ENCODE results near the gene DAO.
A peak's percentile ranks its signal among the peaks of the same experiment; 100 is the strongest.

GRCh38 chr12:108832730-108833354 is 47.0 kb upstream of the DAO start:
- no peak for TF ChIP-seq CTCF (conservative IDR thresholded peaks at IDR 0.05; ENCODE audit: low read depth, low read length)
- TF ChIP-seq POLR2A (IDR thresholded peaks at IDR 0.05; ENCODE audit: low read depth, low read length), result peak; percentile 60; the same call in 1 of the 2 replicates
- TF ChIP-seq MAZ (IDR thresholded peaks at IDR 0.05; ENCODE audit: borderline replicate concordance, low read depth, low read length), result no peak
- TF ChIP-seq RFX5 (IDR thresholded peaks at IDR 0.05; ENCODE audit: low read depth, low read length), result no peak
- no peak for TF ChIP-seq CEBPB (IDR thresholded peaks at IDR 0.05; ENCODE audit: low read depth, low read length)
- no peak for TF ChIP-seq NFE2L2 (IDR thresholded peaks at IDR 0.05; ENCODE audit: low read depth, low read length)
- no peak for TF ChIP-seq RCOR1 (IDR thresholded peaks at IDR 0.05; ENCODE audit: insufficient replicate concordance, low read length)
- peak; percentile 18; the same call in 1 of the 2 replicates for TF ChIP-seq RAD21 (IDR thresholded peaks at IDR 0.05; ENCODE audit: low read length)
- no peak for TF ChIP-seq MXI1 (IDR thresholded peaks at IDR 0.05; ENCODE audit: borderline replicate concordance, low read depth, low read length)
- no peak for TF ChIP-seq USF2 (IDR thresholded peaks at IDR 0.05; ENCODE audit: low read depth, low read length)
- no peak for TF ChIP-seq SMC3 (IDR thresholded peaks at IDR 0.05; ENCODE audit: low read depth, low read length)
- no peak for TF ChIP-seq BHLHE40 (IDR thresholded peaks at IDR 0.05; ENCODE audit: low read depth, low read length)

Measured in IMR-90 (cell line).